NCI-H1092 (cell line): ENCODE results near the gene YIPF1.
"Not testable (repeated sequence)": the region's sequence is repeated elsewhere in the genome, so short reads cannot be mapped to it uniquely, and the experiment has no call there.

ENCODE experiments used
- DNase-seq: peaks from one replicate; lab custom pipeline; 2025; lab: John Stamatoyannopoulos, UW

YIPF1 gene

GRCh38 chr1:53894644-53895043 lies 5.0 kb upstream of the YIPF1 start:
- no peak for DNase-seq

DNA sequence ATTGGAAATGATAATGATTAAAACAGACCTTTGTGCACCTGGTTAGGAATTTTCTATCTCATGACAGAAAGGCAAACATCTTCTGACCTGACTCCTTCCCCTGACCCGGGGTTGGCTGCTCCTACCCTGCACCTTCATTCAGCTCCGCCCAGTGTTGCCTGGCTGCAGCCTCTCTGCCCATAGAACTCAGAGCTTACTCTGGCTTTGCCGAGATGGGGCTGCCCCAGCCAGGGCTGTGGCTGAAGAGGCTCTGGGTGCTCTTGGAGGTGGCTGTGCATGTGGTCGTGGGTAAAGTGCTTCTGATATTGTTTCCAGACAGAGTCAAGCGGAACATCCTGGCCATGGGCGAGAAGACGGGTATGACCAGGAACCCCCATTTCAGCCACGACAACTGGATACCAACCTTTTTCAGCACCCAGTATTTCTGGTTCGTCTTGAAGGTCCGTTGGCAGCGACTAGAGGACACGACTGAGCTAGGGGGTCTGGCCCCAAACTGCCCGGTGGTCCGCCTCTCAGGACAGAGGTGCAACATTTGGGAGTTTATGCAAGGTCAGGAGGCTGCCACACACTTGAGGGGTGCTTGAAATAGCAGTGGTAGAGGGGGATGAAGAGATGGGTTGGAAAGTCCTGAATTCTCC lies 4.5 kb upstream of the YIPF1 start, which contains the start of gene DIO1:
Gene DIO1 (plus strand): TSS at position 189 of the 638 bp plus-strand sequence. CDS start 24 bp downstream, at position 213.
- no peak for DNase-seq

DNA sequence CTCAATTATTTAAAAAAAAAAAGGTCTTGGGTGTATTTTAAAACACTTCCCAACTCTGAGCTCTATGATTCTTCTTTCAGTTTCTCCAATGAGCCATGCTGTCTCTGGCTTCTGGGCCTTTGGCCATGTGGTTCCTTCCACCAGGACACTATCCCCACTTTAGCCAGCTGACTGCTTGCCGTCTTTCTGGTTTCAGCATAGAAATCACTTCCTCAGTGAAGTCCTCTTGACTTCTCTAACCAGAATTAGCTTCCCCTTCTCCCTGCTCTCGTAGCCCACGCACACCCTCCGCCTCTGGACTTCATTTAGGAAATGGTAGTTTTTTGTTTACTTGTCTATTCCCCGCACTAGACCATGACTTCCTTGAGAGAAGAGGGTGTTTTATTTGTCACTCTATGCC lies 3.3 kb upstream of the YIPF1 start:
- no peak for DNase-seq

- no peak for DNase-seq
Observed at GRCh38 chr1:53891678-53892077, 2.1 kb upstream of the YIPF1 start.

DNA sequence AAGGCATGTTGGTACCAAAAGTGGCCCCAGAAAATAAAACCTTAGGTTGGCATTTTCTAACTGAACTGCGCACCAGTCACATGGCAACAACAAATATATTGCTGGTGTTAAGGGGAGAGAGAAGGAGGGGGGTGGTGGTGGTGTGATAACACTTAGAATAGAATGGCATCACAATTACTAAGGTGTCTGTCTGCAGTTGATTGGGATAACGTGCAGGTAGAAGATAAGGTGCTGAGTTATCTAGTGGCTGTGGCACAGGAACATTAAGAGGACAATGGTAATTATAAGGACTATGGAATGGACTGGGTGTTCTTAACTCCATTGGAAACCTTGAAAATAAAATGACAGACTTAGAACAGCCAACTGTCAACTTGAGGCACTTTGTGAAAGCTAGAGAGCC lies 1.4 kb upstream of the YIPF1 start:
- no peak for DNase-seq

- DNase-seq, result no peak
Observed at GRCh38 chr1:53890522-53890941, 935 bp upstream of the YIPF1 start.

DNA sequence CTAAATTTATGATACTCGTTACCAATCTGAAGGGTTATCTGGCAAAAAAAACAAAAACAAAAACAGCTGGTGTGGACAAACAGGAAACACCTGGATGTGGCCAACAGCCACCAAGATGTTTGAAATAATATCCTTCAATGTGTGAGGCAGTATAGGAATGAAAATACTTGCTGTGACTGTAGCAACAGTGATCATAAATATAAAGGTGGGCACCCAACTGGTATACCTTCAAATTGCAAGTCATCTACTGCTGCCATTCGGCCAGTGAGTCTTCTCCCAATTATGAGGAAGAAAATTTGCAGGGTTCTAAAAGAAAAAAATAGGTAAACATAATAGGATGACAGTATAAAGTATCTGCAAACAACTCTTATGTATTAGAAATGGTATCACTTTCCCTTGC lies 916 bp downstream of the YIPF1 start:
- no peak for DNase-seq

- not testable (repeated sequence) for DNase-seq
Observed at GRCh38 chr1:53883600-53883999, 6.0 kb downstream of the YIPF1 start.

GRCh38 chr1:53881853-53882252 lies 7.7 kb downstream of the YIPF1 start:
- DNase-seq, result not testable (repeated sequence)

DNA sequence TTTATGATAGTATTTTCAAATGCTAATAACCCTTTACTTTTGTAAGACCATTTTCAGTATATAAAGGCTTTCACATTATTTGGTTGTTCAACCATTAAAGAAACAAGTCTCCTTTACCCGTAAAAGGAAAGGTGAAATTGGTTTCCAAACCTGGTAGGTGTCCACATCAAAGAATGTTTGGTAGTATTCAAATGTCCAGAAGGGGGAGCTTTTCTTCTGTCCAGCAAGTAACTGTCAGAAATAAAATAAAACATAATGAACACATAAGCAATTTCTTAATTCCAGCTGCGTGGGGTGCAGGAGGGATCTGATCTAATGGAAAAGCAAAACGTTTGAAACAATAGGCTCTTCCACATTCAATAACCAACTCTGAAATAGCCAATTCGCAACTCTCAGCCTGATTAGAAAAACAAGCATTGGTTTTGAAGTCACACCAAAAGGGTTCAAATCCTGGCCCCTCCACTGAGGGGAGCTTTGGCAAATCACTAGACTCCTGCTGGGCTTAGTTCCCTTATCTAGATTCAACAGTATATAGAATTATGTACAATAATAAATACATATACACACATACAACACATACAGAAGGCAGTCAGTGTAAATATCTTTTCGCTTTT lies 11.0 kb downstream of the YIPF1 start:
- no peak for DNase-seq

- not testable (repeated sequence) for DNase-seq
Observed at GRCh38 chr1:53875150-53875549, 14.4 kb downstream of the YIPF1 start.

- DNase-seq, result no peak
Observed at GRCh38 chr1:53871773-53872484, 17.7 kb downstream of the YIPF1 start.

GRCh38 chr1:53871221-53871620 lies 18.4 kb downstream of the YIPF1 start:
- no peak for DNase-seq

DNA sequence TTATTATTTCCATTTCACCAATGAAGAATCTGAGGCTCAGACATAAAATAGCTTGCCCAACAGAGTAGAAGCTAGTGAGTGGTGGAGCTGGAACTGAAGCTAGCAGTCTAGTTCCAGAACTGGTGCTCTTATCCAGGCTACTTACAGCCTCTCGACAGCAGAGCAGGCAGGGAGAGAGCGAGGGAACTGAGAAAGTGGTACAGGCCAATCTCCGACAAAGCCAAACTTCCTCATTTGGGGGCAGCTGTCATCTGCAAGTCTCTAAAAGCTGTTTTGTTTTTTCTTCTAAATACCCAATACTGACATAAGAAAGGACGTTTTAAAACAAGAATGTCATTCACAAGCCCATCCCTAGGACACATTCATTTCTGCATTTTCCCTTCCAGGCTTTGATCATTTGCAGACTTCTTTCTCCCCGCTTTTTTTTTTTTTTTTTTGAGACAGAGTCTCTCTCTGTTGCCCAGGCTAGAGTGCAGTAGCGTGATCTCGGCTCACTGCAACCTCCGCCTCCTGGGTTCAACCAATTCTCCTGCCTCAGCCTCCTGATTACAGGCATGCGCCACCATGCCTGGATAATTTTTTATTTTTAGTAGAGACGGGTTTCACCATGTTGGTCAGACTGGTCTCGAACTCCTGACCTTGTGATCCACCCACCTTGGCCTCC lies 20.0 kb downstream of the YIPF1 start:
- DNase-seq, result no peak

GRCh38 chr1:53868565-53868964 lies 21.0 kb downstream of the YIPF1 start:
- no peak for DNase-seq

DNA sequence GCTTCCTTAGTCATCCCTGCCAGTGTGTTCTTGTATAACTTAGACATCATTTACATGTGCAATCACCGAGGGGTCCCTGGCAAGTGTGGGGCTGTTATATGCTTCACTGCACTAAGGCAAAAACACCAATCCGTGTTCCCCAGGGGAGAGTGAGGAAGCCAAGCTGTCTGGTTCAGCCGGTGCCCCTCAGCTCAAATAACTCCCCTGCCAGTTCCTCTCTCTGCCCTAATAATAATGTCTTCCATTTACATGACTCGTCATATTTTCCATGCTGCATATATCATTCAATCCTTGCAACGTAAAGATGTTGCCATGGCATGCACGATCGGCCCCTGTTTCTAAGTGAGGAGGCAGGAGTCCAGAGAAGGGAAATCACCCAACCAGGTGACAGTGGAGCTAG lies 27.1 kb downstream of the YIPF1 start:
- DNase-seq, result no peak

DNA sequence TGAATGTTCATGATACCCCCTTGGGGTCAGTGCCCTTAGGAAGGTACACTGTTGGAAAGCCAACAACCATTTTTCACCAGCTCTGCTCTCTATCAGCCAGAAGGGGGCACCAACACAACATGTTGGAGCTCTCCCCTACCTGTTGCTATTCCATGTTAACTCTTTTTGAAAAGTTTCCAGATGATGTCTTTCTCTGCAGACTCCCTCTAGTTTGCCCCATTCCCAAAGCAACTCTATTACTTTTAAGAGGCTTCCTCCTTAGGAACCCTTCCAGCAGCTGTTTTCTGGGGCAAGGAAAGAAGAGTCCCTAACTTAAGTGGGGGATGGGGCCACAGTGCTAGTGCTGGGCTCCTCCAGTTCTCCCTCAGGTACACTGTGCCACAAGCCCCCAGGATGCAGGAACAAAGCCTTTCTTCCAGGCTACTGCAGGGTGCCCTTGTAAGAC lies 28.6 kb downstream of the YIPF1 start:
- DNase-seq, result no peak

GRCh38 chr1:53851571-53852285 lies 37.9 kb downstream of the YIPF1 start:
- DNase-seq, result no peak

DNA sequence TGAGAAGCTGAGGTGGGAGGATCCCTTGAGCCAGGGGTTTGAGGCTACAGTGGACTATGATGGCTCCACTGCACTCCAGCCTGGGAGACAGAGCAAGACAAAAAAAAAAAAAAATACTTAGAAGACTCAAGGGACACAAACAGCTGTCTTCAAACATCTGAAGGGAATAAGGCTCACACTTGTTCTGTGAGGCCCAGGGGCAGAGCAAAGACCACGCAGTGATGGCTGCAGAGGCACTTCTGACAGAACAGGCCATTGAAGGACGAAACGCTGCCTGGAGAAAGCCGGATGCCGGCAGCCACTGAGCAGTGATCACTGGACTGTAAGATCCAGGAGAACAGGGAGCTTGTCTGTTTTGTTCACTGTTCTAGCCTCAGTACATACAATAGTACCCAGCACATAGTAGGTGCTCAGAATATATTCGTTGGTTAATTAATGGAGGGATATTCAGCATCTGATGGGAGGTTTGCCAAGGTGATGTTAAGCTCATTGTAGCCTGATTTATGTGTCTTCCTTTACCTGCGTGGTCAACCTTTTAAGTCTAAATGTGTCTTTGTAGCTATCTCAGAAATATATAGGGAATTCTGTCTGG lies 39.4 kb downstream of the YIPF1 start:
- no peak for DNase-seq

- DNase-seq, result no peak
Observed at GRCh38 chr1:53847980-53848379, 41.6 kb downstream of the YIPF1 start.

DNA sequence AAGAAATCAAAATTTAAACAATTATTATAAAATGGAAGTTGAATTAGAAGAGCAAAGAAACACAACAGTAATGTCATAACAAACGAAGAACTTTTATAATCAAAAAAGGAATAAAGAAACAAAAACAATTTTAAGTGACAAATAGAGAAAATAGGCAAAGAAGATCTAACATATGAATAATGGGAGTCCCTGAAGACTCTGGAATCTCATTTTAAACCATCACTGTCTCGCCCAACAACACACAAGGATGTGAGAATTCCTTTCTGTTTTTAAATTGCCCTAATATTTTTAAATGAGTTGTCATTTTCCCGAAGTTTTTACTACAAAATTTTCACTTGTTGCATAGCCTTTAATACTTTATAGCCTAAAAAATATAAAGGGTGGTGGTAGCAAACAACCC lies 47.2 kb downstream of the YIPF1 start:
- DNase-seq, result no peak

DNA sequence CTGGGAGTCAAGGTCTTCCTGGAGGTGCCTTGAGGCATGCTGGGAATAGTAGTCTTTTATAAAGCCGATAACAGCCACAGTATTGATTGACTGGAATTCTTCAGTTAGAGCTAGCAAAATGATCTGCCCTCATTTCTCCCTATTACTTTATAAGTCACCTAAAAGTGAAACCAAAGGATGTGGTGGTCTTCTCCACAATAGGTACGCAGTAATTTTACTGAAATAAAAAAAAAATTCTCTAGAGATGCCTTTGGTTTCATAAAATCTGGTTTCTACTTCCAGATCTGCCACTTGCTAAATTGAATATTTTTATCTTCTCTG lies 51.0 kb downstream of the YIPF1 start:
- DNase-seq, result no peak
